ENCODE results near the gene CARD14.
"Not testable (repeated sequence)": the region's sequence is repeated elsewhere in the genome, so short reads cannot be mapped to it uniquely, and the experiment has no call there.

CARD14 gene

GRCh38 chr17:80151333-80151732, 18.5 kb upstream of the CARD14 start:
- DNase-seq = no peak

GRCh38 chr17:80152081-80152702, 17.6 kb upstream of the CARD14 start:
- DNase-seq = no peak

GRCh38 chr17:80153004-80153403, 16.8 kb upstream of the CARD14 start:
- no peak for DNase-seq

GRCh38 chr17:80154166-80154565, 15.7 kb upstream of the CARD14 start:
- DNase-seq = no peak

- not testable (repeated sequence) for DNase-seq
Observed at GRCh38 chr17:80155600-80155999, 14.2 kb upstream of the CARD14 start.

- DNase-seq = no peak
Observed at GRCh38 chr17:80158846-80159245, 11.0 kb upstream of the CARD14 start.

GRCh38 chr17:80160536-80160935, 9.3 kb upstream of the CARD14 start:
- no peak for DNase-seq

GRCh38 chr17:80163336-80163735, 6.5 kb upstream of the CARD14 start:
- DNase-seq = no peak

GRCh38 chr17:80164185-80164584, 5.6 kb upstream of the CARD14 start:
- DNase-seq = no peak

GRCh38 chr17:80166446-80166845, 3.4 kb upstream of the CARD14 start:
- DNase-seq = no peak

- no peak for DNase-seq
Observed at GRCh38 chr17:80168371-80168770, 1.5 kb upstream of the CARD14 start.

GRCh38 chr17:80169107-80169506, 723 bp upstream of the CARD14 start:
- DNase-seq = no peak

GRCh38 chr17:80171681-80172080, 1.9 kb downstream of the CARD14 start:
- DNase-seq = no peak

- DNase-seq = no peak
Observed at GRCh38 chr17:80173126-80173525, 3.3 kb downstream of the CARD14 start.

- DNase-seq = no peak
Observed at GRCh38 chr17:80173916-80174315, 4.1 kb downstream of the CARD14 start.

GRCh38 chr17:80176757-80177156, 6.9 kb downstream of the CARD14 start:
- DNase-seq = no peak

- no peak for DNase-seq
Observed at GRCh38 chr17:80177986-80178595, 8.3 kb downstream of the CARD14 start.

GRCh38 chr17:80180192-80180591, 10.4 kb downstream of the CARD14 start:
- DNase-seq = no peak

GRCh38 chr17:80181431-80181830, 11.6 kb downstream of the CARD14 start:
- DNase-seq = no peak

- no peak for DNase-seq
Observed at GRCh38 chr17:80182118-80182844, 12.5 kb downstream of the CARD14 start.

- no peak for DNase-seq
Observed at GRCh38 chr17:80182845-80183223, 13.0 kb downstream of the CARD14 start.

GRCh38 chr17:80183581-80184422, 14.0 kb downstream of the CARD14 start:
- no peak for DNase-seq

GRCh38 chr17:80184423-80184714, 14.5 kb downstream of the CARD14 start:
- DNase-seq = no peak

GRCh38 chr17:80185968-80186367, 16.1 kb downstream of the CARD14 start:
- DNase-seq = no peak
